ENCODE measurements around the gene RAVER2.
"Not testable (repeated sequence)": the region's sequence is repeated elsewhere in the genome, so short reads cannot be mapped to it uniquely, and the experiment has no call there.

Gene RAVER2

GRCh38 chr1:64820572-64820971, 75.7 kb downstream of the RAVER2 start:
- DNase-seq: not testable (repeated sequence)

- no peak for DNase-seq
Observed at GRCh38 chr1:64822621-64823020, 77.7 kb downstream of the RAVER2 start.

DNA sequence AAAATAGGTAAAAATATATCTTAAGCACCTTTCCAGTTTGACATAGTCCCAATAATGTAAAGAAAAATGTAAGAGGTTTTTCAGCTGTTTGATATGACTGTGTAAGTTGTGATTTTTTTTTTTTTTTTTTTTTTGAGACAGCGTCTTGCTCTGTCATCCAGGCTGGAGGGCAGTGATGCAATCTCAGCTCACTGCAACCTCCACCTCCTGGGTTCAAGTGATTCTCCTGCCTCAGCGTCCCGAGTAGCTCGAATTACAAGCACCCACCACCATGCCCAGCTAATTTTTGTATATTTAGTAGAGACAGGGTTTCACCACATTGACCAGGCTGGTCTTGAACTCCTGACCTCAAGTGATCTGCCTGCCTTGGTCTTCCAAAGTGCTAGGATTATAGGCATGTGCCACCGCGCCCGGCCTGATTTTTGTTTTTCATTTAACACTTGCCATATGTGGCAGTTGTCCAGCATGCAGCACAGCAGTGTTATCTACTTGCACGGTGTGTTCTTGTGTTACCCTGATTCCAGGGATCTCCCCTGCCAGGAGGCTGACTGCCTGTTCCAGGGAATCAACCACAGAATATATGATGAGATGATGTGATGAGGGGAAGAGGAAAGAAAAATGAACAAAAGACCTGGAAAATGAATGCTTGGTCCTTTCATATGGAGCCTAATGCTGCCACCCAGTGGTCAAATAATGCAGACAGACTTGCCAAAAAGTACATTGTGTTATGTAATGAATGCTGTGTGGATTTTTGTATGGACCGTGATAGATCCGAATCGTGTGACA, 79.0 kb downstream of the RAVER2 start:
- peak; percentile 50 to 77 for DNase-seq

GRCh38 chr1:64826991-64827390, 82.1 kb downstream of the RAVER2 start:
- DNase-seq: no peak

DNA sequence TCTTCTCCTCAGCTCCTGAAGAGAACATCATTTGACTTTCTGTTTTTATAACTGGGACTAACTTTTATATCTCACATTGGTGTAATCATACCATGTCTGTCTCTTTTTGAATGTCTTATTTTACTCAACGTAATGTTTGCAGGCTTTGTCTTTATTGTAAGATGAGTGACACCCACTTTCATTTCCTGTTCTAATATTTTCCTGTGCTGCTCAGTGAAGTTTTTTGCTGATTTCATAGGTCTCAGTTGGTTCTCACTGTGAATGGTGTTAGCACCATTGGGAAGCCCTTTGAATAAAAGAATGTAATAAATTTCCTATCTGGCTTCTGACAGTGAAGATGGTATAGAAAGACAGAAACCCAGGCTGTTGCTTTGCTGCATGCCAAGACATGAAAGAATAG, 84.0 kb downstream of the RAVER2 start:
- DNase-seq: no peak

DNA sequence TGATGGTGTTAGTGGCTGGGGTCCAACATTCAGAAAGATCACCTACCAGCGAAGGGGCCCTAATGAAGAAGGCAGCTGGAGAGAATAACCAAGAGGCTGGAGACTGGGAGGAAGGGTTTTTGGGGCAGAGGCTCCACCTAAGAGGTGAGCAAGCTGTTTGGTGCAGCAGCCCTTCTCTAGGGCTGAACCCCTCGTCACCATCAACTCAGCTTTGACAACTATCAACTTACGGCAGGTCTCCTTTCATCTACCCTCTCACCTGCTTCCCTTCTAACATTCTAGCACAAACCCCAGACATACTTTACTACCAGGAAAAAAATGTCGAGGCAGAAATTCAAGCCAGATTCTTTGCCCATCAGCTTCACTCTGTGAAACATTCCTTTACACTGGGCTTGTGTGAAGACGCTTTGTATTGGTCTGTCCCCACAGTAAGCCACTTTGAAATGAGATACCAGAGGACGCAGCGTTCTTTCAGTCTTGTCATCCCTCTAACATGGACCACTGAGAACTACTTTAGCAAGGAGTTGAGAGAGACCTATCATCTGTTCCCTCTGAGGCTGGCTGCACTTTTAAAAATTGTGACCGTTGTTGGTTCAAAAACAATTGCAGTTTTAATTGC, 84.6 kb downstream of the RAVER2 start:
- DNase-seq: no peak

DNA sequence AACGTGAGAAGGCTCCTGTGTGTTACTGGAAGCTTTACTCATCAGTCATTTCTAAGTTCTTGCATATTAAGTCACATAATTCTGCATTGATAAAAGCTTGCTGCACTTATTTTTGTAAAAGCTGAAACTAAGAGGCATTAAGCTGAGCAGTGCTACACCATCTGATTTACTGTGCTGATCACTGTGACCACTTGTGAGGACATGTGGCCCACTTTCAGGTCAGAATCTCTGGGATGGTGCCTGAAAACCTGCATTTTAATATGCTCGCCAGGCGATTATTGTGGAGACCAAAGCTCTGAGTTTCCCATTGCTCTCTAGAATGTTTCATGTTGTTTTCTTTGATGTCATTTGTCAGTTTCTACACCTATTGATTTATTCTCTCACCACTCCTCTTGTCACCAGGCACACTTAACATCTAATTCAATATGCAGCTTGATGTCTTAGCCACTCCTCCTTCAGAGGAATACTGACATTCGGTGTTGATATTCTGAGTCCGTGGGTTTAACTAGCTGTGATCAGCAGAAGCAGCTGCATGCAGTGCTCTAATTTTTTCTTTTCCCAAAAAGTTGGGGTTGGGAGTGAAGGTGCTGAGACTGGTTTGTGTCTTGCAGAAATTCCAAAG, 85.3 kb downstream of the RAVER2 start:
- no peak for DNase-seq

- no peak for DNase-seq
Observed at GRCh38 chr1:64834734-64835133, 89.9 kb downstream of the RAVER2 start.

GRCh38 chr1:64836802-64837201, 91.9 kb downstream of the RAVER2 start:
- DNase-seq: no peak

GRCh38 chr1:64838486-64838885, 93.6 kb downstream of the RAVER2 start:
- no peak for DNase-seq

GRCh38 chr1:64839261-64839660, 94.4 kb downstream of the RAVER2 start:
- no peak for DNase-seq

DNA sequence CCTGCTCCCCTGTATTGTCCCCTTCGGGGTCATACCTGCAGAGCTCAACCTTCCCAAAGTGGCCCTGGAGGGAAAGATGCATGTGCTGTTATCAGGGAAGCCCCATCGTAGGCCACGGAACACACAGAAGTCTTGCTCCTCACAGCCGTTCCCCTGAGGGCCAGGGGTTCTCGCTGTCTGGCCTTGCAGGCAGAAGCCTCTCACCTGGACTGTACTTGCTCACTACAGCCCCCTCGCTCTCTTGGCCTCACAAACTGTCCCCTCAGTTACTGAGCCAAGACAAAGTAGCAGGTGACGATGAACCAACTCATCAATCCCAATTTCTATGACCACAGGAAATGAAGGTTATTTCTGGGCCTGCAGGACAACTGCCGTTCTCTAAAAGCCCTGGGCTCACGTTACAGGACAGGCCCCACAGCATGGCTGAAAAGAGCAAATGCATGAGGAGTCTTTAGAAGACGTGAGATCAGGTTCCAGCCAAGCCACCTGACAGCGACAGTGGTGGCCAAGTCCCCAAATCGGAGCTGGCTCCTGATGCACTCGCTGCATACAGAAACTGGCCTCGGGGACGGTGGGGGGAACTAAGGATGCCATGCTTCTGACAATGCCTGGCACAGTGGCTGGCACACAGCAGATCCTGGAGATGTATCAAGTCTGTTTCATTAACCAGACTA, 95.0 kb downstream of the RAVER2 start:
- no peak for DNase-seq

- no peak for DNase-seq
Observed at GRCh38 chr1:64841330-64842065, 96.6 kb downstream of the RAVER2 start.

DNA sequence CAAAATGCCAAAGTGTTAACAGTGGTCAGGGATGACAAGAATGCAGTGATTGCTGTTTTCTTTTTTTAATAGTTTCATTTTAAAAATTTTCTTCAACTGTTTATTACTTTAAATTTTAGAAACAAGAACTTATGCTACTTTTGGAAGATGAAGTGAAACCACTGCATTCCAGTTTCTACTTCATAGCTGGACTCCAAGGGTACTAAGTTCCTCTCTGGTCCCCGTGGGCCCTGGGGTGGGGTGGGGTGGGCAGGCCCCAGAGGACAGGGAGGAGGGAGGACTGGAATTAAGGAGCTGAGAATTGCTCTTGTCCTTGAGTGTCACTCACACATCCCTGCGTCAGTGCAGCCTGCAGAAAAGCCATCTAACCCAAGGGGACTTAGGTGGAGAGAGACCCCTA, 97.3 kb downstream of the RAVER2 start:
- no peak for DNase-seq

GRCh38 chr1:64843675-64844074, 98.8 kb downstream of the RAVER2 start:
- no peak for DNase-seq

GRCh38 chr1:64844175-64844574, 99.3 kb downstream of the RAVER2 start:
- no peak for DNase-seq

DNA sequence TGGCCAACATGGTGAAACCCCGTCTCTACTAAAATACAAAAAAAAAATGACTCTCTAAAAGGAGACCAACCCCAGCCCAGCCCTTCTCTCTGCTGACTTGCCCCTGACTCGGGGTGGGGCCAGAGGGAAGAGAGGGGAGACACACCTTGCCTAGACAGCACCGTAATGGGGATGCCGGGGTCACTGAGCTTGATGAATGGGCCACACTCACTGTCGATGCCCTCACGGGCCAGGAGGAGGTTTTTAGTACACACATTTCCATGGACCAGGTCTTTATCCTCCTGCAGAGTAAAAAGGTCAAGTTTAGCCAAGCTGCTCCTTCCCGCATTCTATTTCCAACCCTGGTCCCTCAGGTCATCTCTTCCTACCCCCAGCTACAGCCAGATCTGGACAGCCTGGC, 99.7 kb downstream of the RAVER2 start:
- DNase-seq: no peak

- no peak for DNase-seq
Observed at GRCh38 chr1:64845831-64846425, 101.1 kb downstream of the RAVER2 start.

GRCh38 chr1:64846573-64847430, 101.9 kb downstream of the RAVER2 start:
- no peak for DNase-seq

DNA sequence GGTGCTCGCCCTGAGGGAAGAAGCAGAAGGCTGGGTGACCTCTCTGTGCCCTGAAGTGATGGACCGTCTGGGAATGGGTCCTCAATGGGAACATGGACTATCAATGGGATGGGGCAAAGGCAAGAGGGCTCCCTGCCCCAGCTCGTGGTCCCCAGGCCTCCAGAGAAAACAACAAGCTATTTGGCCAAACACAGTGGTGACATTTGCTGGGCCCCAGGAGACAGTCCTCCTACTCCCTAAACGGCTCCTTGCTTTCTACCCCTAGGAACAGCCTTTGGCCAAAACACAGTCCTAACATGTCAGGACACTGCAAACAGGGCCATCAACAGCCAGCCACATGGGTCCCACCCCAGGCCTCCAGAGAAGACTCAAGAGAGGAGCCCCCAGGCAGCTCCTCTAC, 102.8 kb downstream of the RAVER2 start:
- DNase-seq: no peak

GRCh38 chr1:64848136-64848535, 103.3 kb downstream of the RAVER2 start:
- DNase-seq: peak in 1 of 2 experiments; percentile 53
